ENCODE measurements around the gene OXTR. TPM values are rescaled to one million over a fixed set of nuclear protein-coding genes. Genes with fewer than 3 reads are reported as not detected.

OXTR gene
- total RNA-seq, 2 donors from 2014 or later: 0.62 to 1.5 TPM

GRCh38 chr3:8709287-8709686, 60.1 kb downstream of the OXTR start:
- no peaks in the 10 kb centered on the region for H3K4me1 Mint-ChIP-seq (ENCODE audit: low read depth)
- ATAC-seq (replicated peaks in 1 of 2) (no peak), DNase-seq (no peak)
- no peak overlapping the region for H3K4me3 Mint-ChIP-seq
- H3K36me3 Mint-ChIP-seq (ENCODE audit: insufficient read depth in 2 of 2): peaks cover 2 to 3% of the 10 kb centered on the region in 2 donors
- no peaks in the 10 kb centered on the region for H3K27me3 Mint-ChIP-seq (ENCODE audit: low read depth)
- H3K9me3 Mint-ChIP-seq: peaks cover 0 to 2% of the 10 kb centered on the region in 2 donors
- H3K27ac Mint-ChIP-seq: no peak overlapping the region

DNA sequence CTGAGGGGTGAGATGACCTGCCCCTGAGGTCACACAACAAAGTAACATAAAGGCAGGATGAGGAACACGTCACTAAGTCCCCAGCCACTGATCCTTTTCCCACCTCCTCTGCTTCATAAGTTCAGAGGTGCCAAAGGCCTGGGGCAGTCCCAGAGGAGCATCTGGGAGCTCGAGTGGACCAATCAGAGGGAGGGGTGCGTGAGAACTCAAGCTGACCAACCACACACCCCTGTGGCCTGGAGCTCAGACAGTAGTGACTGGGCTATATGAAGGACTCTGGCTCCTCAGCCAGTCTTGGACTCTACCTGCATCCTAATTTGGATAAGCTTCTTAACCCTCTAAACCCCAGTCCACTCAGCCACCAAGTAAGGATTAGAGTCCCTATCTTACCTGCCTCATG, 63.8 kb downstream of the OXTR start:
- H3K36me3 Mint-ChIP-seq (ENCODE audit: insufficient read depth in 2 of 2): peaks cover 2 to 3% of the 10 kb centered on the region in 2 donors
- ATAC-seq (replicated peaks in 1 of 2) (no peak), DNase-seq (no peak)
- no peaks in the 10 kb centered on the region for H3K27me3 Mint-ChIP-seq (ENCODE audit: low read depth)
- no peaks in the 10 kb centered on the region for H3K4me1 Mint-ChIP-seq (ENCODE audit: low read depth)
- H3K9me3 Mint-ChIP-seq: peaks cover 0 to 2% of the 10 kb centered on the region in 2 donors
- H3K4me3 Mint-ChIP-seq: no peak overlapping the region
- no peak overlapping the region for H3K27ac Mint-ChIP-seq

DNA sequence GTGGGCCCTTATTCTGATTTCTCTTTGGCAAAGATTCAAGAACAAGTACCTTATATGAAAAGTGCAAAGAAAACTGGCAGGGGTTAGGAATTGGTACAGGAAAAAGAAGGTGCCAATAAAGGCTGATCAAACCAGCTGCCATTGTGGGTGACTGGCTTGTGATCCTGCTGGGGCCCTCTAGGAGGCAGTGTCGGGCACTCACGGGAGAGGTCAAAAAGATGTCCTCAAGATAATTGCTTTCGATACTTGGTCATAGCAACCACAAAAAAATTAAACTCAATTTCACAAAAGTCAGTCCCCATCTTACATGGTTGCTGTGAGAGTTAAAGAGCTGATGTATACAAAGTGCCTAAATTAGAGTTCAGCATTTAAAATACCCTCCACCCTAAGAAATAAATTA, 66.9 kb downstream of the OXTR start:
- H3K27me3 Mint-ChIP-seq (ENCODE audit: low read depth): no peaks in the 10 kb centered on the region
- peaks cover 0 to 2% of the 10 kb centered on the region in 2 donors for H3K9me3 Mint-ChIP-seq
- H3K4me1 Mint-ChIP-seq (ENCODE audit: low read depth): no peaks in the 10 kb centered on the region
- H3K27ac Mint-ChIP-seq: no peak overlapping the region
- ATAC-seq (replicated peaks in 1 of 2) (no peak), DNase-seq (peak in 1 of 2 donors; percentile 4)
- H3K4me3 Mint-ChIP-seq: no peak overlapping the region
- H3K36me3 Mint-ChIP-seq (ENCODE audit: insufficient read depth in 2 of 2): peaks cover 2 to 3% of the 10 kb centered on the region in 2 donors

Other genes with a start within 250 kb of the OXTR start
- gene SSUH2, start 124.8 kb downstream of the OXTR start, total RNA-seq: under 1 TPM; 0.31 to 0.49 TPM
- not detected for gene CAV3, start 35.8 kb downstream of the OXTR start, total RNA-seq
- gene RAD18, start 193.9 kb upstream of the OXTR start, total RNA-seq: 10 to 100 TPM; 44.5 to 51.7 TPM